GM19324 (cell line): ENCODE measurements around the gene CCR2.
"Not testable (repeated sequence)": the region's sequence is repeated elsewhere in the genome, so short reads cannot be mapped to it uniquely, and the experiment has no call there.

Experiments
- ATAC-seq: cut with Tn5 transposase; IDR thresholded peaks from one replicate; pipeline ENCODE4 v1.9.1; 2021; ENCODE audit warnings: mild to moderate bottlenecking, moderate library complexity; ENCODE audit not compliant: unreplicated experiment, low FRiP score

CCR2 gene

DNA sequence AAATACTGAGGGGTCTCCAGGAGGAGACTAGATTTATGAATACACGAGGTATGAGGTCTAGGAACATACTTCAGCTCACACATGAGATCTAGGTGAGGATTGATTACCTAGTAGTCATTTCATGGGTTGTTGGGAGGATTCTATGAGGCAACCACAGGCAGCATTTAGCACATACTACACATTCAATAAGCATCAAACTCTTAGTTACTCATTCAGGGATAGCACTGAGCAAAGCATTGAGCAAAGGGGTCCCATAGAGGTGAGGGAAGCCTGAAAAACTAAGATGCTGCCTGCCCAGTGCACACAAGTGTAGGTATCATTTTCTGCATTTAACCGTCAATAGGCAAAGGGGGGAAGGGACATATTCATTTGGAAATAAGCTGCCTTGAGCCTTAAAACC lies 21.3 kb downstream of the CCR2 start:
- no peak for ATAC-seq

DNA sequence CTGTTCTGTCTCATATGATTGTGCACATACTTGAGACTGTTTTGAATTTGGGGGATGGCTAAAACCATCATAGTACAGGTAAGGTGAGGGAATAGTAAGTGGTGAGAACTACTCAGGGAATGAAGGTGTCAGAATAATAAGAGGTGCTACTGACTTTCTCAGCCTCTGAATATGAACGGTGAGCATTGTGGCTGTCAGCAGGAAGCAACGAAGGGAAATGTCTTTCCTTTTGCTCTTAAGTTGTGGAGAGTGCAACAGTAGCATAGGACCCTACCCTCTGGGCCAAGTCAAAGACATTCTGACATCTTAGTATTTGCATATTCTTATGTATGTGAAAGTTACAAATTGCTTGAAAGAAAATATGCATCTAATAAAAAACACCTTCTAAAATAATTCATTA lies 21.9 kb downstream of the CCR2 start:
- ATAC-seq, result no peak

DNA sequence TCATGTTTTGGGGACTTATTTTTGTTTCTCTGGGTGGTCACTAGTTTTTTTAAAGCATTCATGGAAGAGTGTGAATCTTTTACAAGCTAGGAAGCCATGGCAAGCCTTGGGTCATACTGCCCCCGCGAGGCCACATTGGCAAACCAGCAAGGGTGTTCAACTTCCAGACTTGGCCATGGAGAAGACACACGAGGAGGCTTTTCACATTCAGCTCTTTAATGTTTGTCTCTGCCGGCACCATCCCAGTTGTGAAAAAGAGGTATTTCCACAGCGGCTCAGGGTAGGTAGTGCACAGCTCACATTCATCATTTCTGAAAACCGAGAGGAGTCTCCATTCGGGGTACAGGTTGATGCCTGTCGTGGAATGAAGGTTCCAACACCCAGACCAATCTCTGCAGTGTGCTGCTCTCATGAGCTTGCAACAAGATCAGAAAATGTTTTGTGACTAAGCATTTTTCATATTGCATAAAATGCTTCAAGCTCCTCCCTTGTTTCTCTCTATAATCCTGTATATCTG lies 24.6 kb downstream of the CCR2 start:
- ATAC-seq, result no peak

DNA sequence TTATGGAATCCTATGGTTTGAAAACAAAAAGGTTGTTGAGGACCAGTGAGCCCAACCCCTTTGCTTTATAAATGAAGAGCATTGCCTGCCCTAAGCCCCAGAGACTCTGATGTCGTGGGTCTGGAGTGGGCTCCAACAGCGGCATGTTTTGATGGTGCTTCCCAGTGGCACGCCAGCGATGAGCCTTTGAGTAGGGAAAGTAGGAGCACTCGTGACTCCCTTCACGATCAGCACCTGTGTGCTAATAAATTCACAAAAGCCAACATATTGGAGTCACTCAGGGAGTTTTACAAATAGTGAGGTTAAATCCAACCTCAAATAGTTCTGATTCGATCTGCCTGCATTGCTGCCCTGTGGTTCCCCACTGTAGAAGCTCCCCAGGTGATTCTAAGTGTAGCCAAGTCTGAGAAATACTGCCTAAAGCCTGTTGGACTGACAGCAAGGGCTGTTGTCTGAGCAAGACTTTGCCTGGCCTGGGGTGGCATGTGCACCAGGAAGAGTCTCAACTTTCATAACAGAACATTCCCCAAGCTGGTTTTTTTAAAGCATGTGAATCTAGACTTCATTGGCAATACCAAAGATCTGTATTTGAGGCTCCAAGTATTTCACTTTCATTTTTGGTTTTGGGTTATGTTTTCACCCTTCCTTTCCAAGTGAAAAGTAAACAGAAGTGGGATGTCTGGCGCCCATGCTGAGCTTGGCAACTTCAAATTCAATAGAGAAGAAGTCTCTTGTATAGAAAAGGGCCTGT lies 26.7 kb downstream of the CCR2 start:
- no peak for ATAC-seq

DNA sequence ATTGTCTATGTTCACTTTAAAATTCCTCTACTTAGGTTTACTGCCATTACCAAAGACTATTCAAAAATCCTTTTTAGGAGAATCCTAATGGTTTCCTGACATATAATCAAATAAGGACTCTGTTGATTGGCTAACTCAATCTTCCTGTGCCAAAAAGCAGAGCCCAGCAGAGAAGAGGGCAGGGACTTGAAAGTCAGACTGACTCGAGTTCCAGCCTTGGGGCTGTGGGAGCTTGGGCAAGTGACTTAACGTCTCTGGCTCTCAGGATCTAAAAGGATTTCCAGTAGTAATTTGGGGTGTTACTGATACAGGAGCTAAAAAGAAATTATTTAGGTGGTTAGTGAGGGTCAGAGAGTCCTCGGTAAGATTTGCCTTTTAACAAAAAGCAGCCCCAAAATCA lies 27.7 kb downstream of the CCR2 start:
- no peak for ATAC-seq

DNA sequence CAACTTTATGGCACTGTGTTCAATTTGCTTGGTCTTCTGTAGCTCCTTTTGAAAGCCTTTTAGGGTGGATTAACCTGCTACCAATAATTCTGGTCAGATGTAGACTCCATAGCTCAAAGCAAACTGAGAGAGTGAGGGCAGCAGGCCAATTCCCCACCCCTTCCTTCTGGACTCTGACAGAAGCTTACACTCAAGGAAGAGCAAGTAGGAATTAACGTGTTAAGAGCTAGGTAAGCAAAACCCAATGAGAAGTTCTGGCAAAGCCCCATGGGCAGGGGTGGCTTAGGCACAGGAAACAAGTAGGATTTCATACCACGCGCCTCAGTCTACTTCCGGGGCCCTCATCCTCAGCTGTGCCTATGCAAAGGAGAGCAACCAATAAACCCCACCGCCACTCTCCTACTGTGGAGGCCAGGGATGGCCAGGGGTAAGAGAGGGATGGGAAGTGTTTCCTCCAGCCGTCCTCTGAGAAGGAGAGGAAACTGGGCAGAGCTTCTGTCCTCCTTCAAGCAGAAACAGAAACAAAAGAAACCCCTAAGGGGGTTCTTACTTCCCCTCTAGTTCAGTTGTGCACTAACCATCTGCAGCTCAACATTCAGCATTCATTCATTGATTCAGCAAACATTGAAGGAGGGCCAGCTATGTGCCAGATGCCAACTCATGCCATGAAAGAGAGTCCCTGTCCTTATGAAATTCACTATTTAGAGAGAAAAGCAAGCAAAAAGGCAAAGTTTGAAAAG lies 29.5 kb downstream of the CCR2 start:
- ATAC-seq, result no peak

DNA sequence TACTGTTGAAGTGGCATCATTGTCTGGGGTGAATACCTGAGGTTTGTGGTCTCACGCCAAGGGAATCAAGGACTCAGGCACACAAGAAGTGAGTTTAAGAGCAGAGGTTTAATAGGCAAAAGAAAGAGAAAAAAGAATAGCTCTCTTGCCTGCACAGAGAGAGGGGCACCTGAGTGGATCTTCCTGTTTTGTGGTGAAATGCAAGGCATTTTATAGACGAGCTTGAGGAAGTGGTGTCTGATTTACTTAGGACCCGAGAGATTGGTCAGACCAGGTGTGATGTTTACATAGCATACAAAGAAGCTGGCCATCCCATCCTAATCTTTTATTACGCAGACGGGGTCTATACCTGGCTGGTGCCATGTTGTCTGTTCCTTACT lies 30.0 kb downstream of the CCR2 start:
- no peak for ATAC-seq

DNA sequence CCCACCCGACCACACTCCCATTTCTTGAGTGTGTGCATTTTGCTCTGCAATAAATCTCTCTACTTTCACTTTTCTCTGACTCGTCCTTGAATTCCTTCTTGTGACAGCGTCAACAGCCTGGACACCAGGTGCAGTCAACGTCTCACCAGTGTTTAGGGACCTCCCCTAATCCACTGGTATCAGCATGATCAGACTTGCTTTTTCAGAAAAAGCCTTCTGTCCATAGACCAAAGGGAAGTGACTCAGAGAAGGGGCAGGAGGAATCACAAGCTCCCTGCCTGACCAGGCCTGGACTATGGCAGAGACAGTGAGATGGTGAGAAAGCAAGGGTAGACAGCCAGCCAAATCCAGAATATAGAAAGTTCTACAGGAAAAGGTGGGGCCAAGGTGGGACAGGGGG lies 32.3 kb downstream of the CCR2 start:
- ATAC-seq, result no peak

DNA sequence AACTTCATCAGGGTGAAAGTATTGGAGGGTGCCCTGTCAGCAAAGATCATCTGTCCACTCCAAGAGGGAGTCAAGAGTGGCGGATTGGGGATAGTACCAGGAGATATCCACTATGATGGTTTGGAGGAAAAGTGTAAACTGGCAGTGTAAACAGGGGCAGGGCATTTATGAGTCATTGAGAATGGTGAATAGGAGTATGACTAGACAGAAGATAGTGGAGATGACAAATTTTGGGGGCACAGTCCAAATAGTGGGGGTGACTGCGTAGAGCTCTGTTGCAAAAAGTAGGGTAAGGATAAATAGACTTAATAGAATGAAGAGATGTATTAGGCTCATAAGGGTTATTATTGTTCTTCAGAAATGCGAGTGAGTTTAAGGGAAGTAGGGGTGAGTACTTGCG lies 34.9 kb downstream of the CCR2 start:
- not testable (repeated sequence) for ATAC-seq

DNA sequence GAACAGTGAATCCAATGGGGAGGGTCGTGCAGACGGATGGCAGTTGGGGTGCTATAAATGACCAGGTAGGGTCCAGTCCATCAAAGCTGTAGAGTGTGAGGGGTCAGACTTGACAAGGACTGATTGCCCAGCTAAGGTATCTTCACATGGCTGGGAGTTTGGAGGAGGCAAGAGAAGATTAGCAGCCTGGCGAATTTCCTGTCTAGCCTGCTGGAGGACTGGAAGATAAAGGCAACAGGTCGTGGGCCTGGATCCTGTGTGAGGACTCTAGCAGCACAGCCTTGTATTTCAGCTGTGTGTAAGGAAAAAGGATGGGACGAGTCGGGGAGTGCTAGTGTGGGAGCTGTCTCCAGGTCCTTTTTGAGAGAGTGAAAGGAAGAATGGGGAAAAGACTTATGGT lies 35.4 kb downstream of the CCR2 start:
- ATAC-seq, result no peak

DNA sequence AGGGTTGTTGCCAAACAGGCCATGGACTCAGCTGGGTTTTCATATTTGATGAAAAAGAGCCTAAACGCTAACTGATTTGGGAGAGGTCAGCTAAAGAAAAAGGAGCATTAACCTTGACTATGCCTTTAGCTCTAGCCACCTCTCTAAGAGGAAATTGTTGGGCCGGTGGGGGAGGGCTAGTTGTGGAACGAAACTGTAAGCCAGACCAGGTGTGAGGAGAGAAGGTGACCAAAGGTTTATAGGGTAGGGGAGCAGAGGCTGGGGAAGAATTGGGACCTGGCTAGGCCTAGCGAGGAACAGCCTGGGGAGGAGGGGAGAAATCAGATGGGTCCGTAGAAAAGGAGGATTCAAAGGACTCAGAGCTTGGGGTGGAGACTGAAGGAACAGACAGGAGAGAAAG lies 37.6 kb downstream of the CCR2 start:
- ATAC-seq, result not testable (repeated sequence)

DNA sequence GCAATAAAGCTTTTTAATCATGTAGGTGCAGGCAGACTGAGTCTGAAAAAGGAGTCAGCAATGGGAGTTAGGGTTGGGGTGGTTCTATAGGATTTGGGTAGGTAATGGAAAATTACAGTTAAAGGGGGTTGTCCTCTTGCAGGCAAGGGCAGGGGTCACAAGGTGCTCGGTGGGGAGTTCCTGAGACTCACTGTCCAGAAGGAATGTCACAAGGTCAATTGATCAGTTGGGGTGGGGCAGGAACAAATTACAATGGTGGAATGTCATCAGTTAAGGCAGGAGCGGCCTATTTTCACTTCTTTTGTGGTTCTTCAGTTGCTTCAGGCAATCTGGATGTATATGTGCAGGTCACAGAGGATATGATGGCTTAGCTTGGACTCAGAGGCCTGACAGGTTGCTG lies 39.1 kb downstream of the CCR2 start:
- ATAC-seq, result no peak

DNA sequence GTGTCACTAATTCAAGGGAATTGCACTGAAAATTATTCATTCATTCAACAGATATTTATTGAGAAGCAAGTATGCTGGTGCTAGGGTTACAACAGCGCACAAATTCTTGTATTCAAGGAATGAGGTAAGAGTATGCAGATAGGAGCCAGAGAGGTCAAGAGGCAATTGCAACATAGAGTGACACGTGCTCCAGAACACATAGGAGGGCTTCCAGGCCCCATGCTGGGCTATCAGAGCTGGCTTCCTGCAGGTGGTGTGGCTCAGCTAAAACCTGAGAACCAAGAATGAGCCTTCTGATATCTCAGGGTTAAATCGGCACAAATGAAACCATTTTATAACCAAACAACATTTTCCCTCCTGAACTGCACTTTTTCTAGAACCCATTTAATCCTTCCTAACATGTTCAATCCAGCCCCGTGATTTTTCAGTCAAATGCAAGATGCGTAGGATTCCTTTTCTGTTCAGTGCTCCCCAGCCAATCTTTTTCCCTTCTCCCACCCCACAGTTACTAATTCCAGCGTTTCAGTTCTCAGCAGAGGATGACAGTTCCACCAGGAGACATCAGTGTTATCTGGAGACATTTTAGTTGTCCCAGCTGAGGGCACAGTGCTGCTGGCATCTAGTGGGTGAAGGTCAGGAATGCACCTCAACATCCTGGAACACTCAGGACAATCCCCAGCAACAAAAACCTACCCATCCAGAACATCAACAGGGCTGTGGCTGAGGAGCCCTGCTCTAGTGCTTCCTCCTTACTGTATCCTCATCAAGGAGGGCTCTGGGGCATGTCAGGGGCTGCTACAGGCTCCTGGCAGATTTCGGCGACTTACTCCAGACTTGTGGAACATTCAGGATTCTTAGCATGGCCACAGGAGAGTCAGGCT lies 39.9 kb downstream of the CCR2 start:
- ATAC-seq, result no peak

DNA sequence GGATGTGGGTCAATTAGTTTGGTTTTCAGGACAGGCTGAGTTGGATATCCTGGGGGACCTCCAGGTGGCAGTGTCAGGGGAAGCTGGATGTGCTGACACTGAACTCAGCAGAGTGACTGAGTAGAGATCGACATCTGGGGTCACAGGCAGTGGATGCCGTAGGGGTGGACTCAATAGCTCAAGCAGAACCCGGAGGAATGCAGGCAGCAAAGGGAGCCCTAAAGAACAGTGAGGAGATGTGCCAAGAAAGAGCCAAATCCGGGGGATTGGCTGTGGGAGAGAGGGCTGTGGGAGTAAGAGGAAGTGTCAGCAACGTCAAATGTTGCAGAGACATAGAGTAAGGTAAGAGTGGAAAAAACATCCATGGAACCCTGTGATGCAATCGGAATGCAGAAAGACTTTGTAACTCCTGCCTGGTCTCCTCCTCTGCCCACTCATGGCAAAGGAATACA lies 41.3 kb downstream of the CCR2 start:
- no peak for ATAC-seq

DNA sequence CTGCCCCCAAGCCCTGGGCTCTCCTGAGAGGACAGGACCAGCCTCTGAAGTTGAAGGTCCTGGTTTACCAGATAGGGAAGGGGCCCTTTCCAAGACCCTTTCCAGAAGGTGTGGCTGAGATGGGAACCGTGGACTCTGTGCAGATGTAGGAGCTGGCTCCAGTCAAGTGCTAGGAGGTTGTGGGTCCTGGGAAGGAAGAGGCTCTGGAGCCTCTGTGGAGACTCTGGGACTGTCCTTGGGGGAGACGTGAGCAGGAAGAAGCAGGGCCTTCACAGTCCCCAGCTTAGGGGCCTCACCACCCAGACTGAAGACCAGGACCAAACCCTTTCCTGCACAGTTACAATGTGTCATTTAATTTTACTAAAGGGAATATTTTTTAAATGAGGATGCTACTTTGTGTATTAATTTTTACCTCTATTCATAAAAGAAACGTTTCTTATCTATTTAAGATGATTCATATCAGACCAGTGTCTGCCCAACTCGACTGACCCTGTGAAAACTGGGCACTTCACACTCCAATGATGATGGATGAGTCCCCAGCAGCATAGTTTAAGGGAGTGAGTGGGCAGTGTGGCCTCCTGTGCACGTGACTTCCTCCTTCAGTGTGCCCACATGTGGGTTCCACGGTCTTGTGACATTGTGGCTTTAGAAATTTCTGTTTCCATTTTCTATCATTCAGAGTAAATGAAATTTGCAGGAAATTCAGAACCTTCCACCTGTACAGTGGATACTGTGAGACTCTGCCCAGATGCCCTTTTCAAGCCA lies 42.0 kb downstream of the CCR2 start:
- ATAC-seq, result no peak

DNA sequence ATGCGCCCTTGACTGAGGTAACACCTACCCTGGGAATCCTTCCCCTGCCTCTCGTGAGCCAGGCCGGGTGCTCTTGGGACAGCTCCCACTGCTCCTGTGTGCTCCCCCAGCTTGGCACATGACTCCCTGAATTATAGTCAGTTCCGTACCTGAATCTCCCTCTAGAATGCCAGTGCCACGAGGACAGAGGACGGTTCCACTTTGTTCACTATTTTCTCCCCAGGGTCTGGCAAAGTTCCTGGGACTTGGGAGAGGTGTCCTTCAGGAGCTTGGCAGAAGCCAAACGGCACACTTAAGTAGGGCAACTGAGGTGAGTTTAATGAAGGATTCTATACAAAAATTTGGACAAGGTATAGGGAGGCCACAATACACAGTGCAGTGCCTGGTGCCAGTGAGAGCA lies 43.2 kb downstream of the CCR2 start:
- no peak for ATAC-seq

DNA sequence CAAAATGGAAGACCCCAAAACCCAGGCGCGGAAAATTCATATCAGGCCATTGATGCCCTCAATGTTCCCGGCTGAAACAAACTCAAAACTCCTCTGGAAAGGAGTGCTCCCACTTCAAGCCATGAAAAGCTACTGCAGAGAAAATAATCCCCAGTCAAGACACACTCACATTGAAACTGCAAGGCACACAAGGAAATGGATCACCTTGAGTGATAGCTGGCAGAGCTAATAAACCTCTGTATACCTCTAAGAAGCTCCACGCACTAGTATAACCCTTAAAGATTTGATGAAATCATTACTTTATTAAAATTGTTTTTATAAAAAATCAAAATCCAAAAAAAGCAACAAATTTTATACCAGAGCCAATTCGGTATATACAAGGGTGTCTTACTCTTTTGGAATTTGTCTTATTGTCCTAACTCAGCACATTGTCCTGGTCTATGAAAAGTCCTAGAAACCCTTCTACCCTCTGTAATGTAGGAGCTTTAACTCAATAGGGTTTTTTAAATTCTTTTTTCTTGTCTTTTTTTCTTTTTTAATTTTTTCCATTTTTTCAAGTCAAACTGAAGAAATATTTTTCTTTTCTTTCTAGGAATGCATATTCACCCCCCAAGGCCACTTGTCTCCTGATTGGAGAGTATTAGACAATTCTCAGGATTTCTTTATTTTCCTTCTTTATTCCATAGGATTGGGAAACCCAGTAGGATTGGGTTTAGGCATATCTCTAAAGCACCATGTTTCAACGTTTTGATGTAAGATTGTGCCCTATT lies 44.5 kb downstream of the CCR2 start:
- ATAC-seq, result no peak

DNA sequence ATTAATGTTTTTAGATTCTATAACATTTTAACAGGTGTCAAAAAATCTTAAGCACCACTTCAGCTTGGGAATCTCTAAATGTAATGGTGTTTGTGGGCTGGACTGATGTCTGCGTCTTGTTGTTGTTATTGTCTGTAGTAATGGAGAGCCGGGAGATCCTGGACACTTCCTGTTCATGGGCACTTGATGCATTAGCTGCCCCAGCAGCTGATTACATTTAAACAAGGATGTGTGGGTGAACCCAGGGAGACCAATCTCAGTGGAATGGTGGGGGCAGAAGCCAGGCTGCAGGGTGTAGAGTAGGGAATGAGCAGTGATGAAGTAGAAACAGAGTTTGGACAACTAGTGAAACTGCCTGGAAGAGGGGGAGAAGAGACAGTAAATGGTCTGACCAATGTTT lies 45.2 kb downstream of the CCR2 start:
- ATAC-seq, result no peak

DNA sequence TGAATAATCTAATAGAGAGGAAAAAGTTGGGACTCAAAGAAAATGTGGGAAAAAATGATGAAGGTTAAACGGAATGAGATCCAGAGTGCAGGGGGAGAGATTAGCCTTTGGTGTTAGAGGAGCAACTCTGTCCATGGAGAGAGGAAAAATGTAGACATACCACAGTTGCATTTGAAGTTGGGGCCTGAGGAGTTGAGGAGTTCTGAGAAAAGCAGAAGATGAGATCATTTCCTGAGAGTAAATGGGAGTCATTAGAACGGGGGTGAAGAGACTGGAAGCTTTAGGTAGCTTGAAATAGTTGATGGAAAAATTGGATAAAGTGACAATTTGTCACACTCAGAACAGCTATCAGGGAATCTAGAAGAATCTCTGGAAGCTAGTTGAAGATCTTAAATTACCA lies 45.6 kb downstream of the CCR2 start:
- no peak for ATAC-seq
